Epithelial cell of proximal tubule (primary cell): ENCODE data around the gene ZMYM1. TPM values are rescaled to one million over a fixed set of nuclear protein-coding genes. Genes with fewer than 3 reads are reported as not detected.
A peak's percentile ranks its signal among the peaks of the same experiment; 100 is the strongest.
"Not testable (repeated sequence)": the region's sequence is repeated elsewhere in the genome, so short reads cannot be mapped to it uniquely, and the experiment has no call there.

Source experiments
- DNase-seq: peaks from one replicate; pipeline ENCODE4 v3.0.0-alpha.2; 2011; ENCODE audit warnings: low read depth
- H3K4me3 ChIP-seq: 2 replicates; pipeline ENCODE4 v1.5.1; 2011; ENCODE audit warnings: low read depth, mild to moderate bottlenecking, low read length
- CTCF ChIP-seq: conservative IDR thresholded peaks from 2 replicates; pipeline ENCODE4 v1.5.1; 2012; ENCODE audit warnings: low read depth, mild to moderate bottlenecking, low read length
- total RNA-seq: library from RNA; depleted of rRNA; stranded (reverse); fragments of >200 nt; gene quantifications from 2 replicates; pipeline ENCODE4 v1.2.3, GENCODE V29; 2015

ZMYM1 gene
- total RNA-seq, 1 donor from 2014 or later: 12.6 TPM

- H3K4me3 ChIP-seq: no peak overlapping the region
- DNase-seq: no peak
- no peak for TF ChIP-seq CTCF
Measured at GRCh38 chr1:35073265-35073811, 5.8 kb upstream of the ZMYM1 start.

GRCh38 chr1:35076426-35076825 lies 2.8 kb upstream of the ZMYM1 start:
- not testable (repeated sequence) for H3K4me3 ChIP-seq, DNase-seq

GRCh38 chr1:35080171-35080854 lies 1.1 kb downstream of the ZMYM1 start:
- no peak for TF ChIP-seq CTCF
- DNase-seq: no peak
- peak overlapping the region; percentile 71 for H3K4me3 ChIP-seq

- TF ChIP-seq CTCF: no peak
- H3K4me3 ChIP-seq: no peak overlapping the region
- no peak for DNase-seq
Measured at GRCh38 chr1:35085421-35085820, 6.2 kb downstream of the ZMYM1 start.

- DNase-seq: no peak
- H3K4me3 ChIP-seq: no peak overlapping the region
- TF ChIP-seq CTCF: no peak
Measured at GRCh38 chr1:35097224-35097623, 18.0 kb downstream of the ZMYM1 start.

GRCh38 chr1:35111106-35111505 lies 31.9 kb downstream of the ZMYM1 start:
- peak; percentile 15 for DNase-seq
- no peak for TF ChIP-seq CTCF
- no peak overlapping the region for H3K4me3 ChIP-seq

- TF ChIP-seq CTCF: no peak
- DNase-seq: no peak
- no peak overlapping the region for H3K4me3 ChIP-seq
Measured at GRCh38 chr1:35112668-35113067, 33.5 kb downstream of the ZMYM1 start.
